Stomach smooth muscle (tissue), 2 donors: ENCODE measurements around the gene TMEM131L.
A peak's percentile ranks its signal among the peaks of the same experiment; 100 is the strongest.
"Not testable (repeated sequence)": the region's sequence is repeated elsewhere in the genome, so short reads cannot be mapped to it uniquely, and the experiment has no call there.

Experiments
- H3K27ac ChIP-seq: one replicate; pipeline ENCODE4 v1.7.0; 2013; ENCODE audit warnings: mild to moderate bottlenecking, low read length, inconsistent platforms
- H3K27me3 ChIP-seq, 2 donors: one replicate each; pipeline ENCODE4 v1.7.0; 2013; ENCODE audit warnings: low read length in 2 of 2; ENCODE audit not compliant: insufficient read depth in 2 of 2, control insufficient read depth in 1 of 2
- H3K36me3 ChIP-seq, 2 donors: one replicate each; pipeline ENCODE4 v1.7.0; 2013; ENCODE audit warnings: low read length in 2 of 2; ENCODE audit not compliant: control insufficient read depth in 2 of 2, insufficient read depth in 2 of 2
- H3K4me1 ChIP-seq: one replicate; pipeline ENCODE4 v1.7.0; 2013; ENCODE audit warnings: low read length; ENCODE audit not compliant: control insufficient read depth, insufficient read depth
- H3K4me3 ChIP-seq, 2 donors: one replicate each; pipeline ENCODE4 v1.7.0; 2013; ENCODE audit warnings: low read length in 2 of 2
- H3K9ac ChIP-seq, 2 donors: one replicate each; pipeline ENCODE4 v1.7.0; 2013; ENCODE audit warnings: low read length in 2 of 2, mild to moderate bottlenecking in 1 of 2
- H3K9me3 ChIP-seq, 2 donors: one replicate each; pipeline ENCODE4 v1.7.0; 2013; ENCODE audit warnings: low read length in 2 of 2; ENCODE audit not compliant: control insufficient read depth in 2 of 2
- donor health status: healthy.
- donor health status: Pancreatic carcinoma.

The TMEM131L gene

DNA sequence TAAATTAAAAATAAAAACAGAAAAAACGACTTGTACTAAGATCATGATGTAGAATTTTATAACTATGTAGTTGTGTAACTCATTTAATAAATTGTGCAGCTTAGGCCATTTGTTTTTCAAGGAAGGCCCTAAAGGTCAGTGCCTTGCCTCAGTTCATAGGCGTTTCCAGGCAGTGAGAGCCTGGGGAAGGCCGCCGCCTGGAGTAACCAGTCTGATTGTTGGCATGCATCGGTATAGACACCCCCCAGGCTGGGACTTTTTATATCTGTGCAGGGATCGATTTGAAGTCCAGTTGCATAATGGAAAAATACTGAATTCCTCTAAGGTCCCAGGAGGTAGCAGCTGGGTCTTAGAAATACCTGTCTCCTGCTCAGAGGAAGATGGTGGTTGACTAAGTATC is 77.2 kb downstream of the TMEM131L start:
- H3K36me3 ChIP-seq: no peaks in the 10 kb centered on the region
- H3K4me1 ChIP-seq: peaks cover 21% of the 10 kb centered on the region
- H3K4me3 ChIP-seq: no peak overlapping the region
- H3K27ac ChIP-seq: peak overlapping the region; percentile 1
- H3K27me3 ChIP-seq: no peaks in the 10 kb centered on the region
- no peaks in the 10 kb centered on the region for H3K9me3 ChIP-seq
- H3K9ac ChIP-seq: no peak overlapping the region

DNA sequence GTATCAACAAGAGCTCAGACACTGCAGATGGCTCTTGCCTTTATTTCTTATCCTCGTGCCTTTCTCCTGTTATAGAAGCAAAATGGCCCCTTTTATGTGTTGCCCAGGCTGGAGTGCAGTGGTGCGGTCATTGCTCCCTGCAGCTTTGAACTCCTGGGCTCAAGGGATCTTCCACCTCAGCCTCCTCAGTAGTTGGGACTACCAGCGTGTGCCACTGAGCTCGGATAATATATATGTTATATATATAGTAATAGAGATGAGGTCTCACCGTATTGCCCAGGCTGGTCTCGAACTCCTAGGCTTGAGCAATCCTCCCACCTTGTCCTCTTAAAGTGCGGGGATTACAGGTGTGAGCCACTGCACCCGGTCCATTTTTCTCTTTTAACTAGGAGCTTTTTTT is 79.7 kb downstream of the TMEM131L start:
- Histone ChIP-seq H3K9me3 (no peaks in the 10 kb centered on the region), H3K4me3 (no peak overlapping the region), H3K27me3 (no peaks in the 10 kb centered on the region), H3K36me3 (no peaks in the 10 kb centered on the region), H3K9ac (no peak overlapping the region), H3K4me1 (peaks cover 13% of the 10 kb centered on the region), H3K27ac (no peak overlapping the region)

GRCh38 chr4:153546280-153546679 is 80.1 kb downstream of the TMEM131L start:
- H3K27ac ChIP-seq: no peak overlapping the region
- H3K9ac ChIP-seq: no peak overlapping the region
- H3K36me3 ChIP-seq: no peaks in the 10 kb centered on the region
- H3K4me1 ChIP-seq: peaks cover 13% of the 10 kb centered on the region
- no peak overlapping the region for H3K4me3 ChIP-seq
- no peaks in the 10 kb centered on the region for H3K27me3 ChIP-seq
- H3K9me3 ChIP-seq: no peaks in the 10 kb centered on the region

- Histone ChIP-seq H3K36me3 (no peaks in the 10 kb centered on the region), H3K9ac (no peak overlapping the region), H3K4me1 (peaks cover 10% of the 10 kb centered on the region), H3K4me3 (no peak overlapping the region), H3K27ac (no peak overlapping the region), H3K27me3 (no peaks in the 10 kb centered on the region), H3K9me3 (no peaks in the 10 kb centered on the region)
Observed at GRCh38 chr4:153547520-153547919, 81.4 kb downstream of the TMEM131L start.

DNA sequence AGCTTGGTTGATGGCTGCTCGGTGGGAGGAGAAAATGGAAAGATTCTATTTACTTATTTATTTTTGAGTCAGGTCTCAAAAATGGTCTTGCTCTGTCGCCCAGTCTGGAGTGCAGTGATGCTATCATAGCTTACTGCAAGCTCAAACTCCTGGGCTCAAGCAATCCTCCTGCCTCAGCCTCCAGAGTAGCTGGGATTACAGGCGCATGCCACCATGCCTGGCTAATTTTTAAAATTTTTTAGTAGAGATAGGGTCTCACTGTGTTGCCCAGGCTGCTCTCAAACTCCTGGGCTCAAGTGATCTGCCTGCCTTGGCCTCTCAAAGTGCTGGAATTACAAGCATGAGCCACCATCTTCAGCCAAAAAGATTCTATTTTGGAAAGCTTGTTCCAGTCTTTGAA is 82.7 kb downstream of the TMEM131L start:
- not testable (repeated sequence) for H3K4me3 ChIP-seq, H3K9ac ChIP-seq, H3K27me3 ChIP-seq, H3K36me3 ChIP-seq, H3K9me3 ChIP-seq, H3K27ac ChIP-seq
- peaks cover 10% of the 10 kb centered on the region for H3K4me1 ChIP-seq

GRCh38 chr4:153549405-153549804 is 83.2 kb downstream of the TMEM131L start:
- Histone ChIP-seq H3K27ac (no peak overlapping the region), H3K27me3 (no peaks in the 10 kb centered on the region), H3K4me3 (no peak overlapping the region), H3K4me1 (peaks cover 11% of the 10 kb centered on the region), H3K36me3 (no peaks in the 10 kb centered on the region), H3K9ac (no peak overlapping the region), H3K9me3 (no peaks in the 10 kb centered on the region)

GRCh38 chr4:153553155-153553818 is 87.1 kb downstream of the TMEM131L start:
- H3K27ac ChIP-seq: no peak overlapping the region
- peak overlapping the region in 1 of 2 donors; percentile 24 for H3K4me3 ChIP-seq
- H3K9ac ChIP-seq: no peak overlapping the region
- H3K27me3 ChIP-seq: no peaks in the 10 kb centered on the region
- no peaks in the 10 kb centered on the region for H3K9me3 ChIP-seq
- H3K36me3 ChIP-seq: peaks cover 2 to 8% of the 10 kb centered on the region in 2 donors
- peaks cover 19% of the 10 kb centered on the region for H3K4me1 ChIP-seq

GRCh38 chr4:153553819-153554170 is 87.6 kb downstream of the TMEM131L start:
- Histone ChIP-seq H3K27ac (no peak overlapping the region), H3K4me1 (peaks cover 19% of the 10 kb centered on the region), H3K36me3 (peaks cover 2 to 8% of the 10 kb centered on the region in 2 donors), H3K27me3 (no peaks in the 10 kb centered on the region), H3K9me3 (no peaks in the 10 kb centered on the region), H3K9ac (no peak overlapping the region), H3K4me3 (no peak overlapping the region)

DNA sequence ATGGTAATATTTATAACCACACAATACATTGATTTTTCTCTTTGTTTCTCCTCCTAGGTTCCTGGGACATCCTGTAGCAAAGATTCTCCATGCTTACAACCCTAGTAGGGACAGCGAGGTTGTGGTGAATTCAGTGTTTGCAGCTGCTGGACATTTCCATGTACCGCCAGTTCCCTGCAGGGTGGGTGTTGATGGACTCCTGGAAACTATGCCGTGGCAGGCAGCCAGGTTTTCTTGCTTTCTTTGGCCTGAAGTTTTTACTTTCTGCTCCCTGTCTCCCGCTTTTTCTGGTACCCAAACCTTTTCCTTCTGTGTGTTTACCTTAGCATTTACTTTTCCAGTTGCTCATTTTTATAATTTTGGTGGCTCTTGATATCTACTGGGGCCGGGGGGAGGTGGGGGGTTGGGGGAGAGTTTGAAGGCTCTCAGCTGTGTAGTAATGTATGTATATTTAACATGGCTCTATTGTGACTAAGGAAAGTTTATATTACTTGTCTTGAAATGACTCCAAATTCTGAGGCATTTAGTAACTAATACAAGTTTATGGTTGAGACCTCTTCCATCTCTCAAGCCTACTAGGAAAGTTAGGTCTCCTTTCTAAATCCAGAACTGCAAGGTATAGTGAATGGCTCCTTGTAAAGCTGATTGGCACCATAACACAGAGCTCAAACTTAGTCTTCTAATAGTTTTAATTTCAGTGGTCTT is 89.7 kb downstream of the TMEM131L start:
- Histone ChIP-seq H3K4me1 (peaks cover 19% of the 10 kb centered on the region), H3K36me3 (peaks cover 2 to 8% of the 10 kb centered on the region in 2 donors), H3K27ac (peak overlapping the region; percentile 37), H3K9ac (no peak overlapping the region), H3K4me3 (peak overlapping the region in 1 of 2 donors; percentile 17), H3K9me3 (no peaks in the 10 kb centered on the region), H3K27me3 (no peaks in the 10 kb centered on the region)

GRCh38 chr4:153556435-153556815 is 90.3 kb downstream of the TMEM131L start:
- Histone ChIP-seq H3K36me3 (peaks cover 2 to 8% of the 10 kb centered on the region in 2 donors), H3K27me3 (no peaks in the 10 kb centered on the region), H3K9me3 (no peaks in the 10 kb centered on the region), H3K4me1 (peaks cover 19% of the 10 kb centered on the region), H3K4me3 (no peak overlapping the region), H3K27ac (peak overlapping the region; percentile 37), H3K9ac (no peak overlapping the region)

DNA sequence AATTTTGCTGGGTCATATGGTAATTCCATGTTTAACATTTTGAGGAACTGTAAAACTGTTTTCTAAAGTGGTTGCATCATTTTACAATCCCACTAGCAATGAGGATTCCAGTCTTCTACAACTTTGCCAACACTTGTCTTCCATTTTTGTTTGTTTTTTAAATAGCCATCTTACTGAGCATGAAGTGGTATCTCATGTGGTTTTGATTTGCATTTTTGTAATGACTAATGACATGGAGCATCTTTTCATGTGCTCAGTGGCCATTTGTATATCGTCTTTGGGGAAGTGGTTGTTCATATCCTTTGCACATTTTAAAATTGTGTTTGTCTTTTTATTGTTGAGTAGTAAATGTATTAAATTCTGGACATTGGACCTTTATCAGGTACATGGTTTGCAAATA is 94.7 kb downstream of the TMEM131L start:
- Histone ChIP-seq H3K4me3 (no peak overlapping the region), H3K36me3 (peaks cover 2 to 8% of the 10 kb centered on the region in 2 donors), H3K9me3 (no peaks in the 10 kb centered on the region), H3K4me1 (peaks cover 8% of the 10 kb centered on the region), H3K27me3 (no peaks in the 10 kb centered on the region), H3K9ac (no peak overlapping the region), H3K27ac (no peak overlapping the region)
